Vagina (tissue), 2 donors: ENCODE data around the gene GLRX5.

Experiments
- CTCF ChIP-seq, 3 experiments: fragments of 450-650 bp in 2 of 3; fragments of 200-600 bp in 1 of 3; sonication (generic) in 1 of 3; IDR thresholded peaks; one replicate each; pipeline ENCODE4 v1.5.1; 2017 to 2019; ENCODE audit warnings: antibody characterized with exemption in 3 of 3, mild to moderate bottlenecking in 2 of 3, moderate library complexity in 2 of 3
- POLR2A ChIP-seq, 2 donors: fragments of 450-650 bp; IDR thresholded peaks; one replicate each; pipeline ENCODE4 v1.6.1; 2017; ENCODE audit warnings: antibody characterized with exemption in 2 of 2, mild to moderate bottlenecking in 2 of 2, moderate library complexity in 2 of 2
- POLR2AphosphoS5 ChIP-seq, 2 donors: sonication (generic); formaldehyde crosslinking; IDR thresholded peaks; one replicate each; pipeline ENCODE4 v1.9.0; 2017; ENCODE audit warnings: antibody characterized with exemption in 2 of 2, mild to moderate bottlenecking in 2 of 2, low read depth in 1 of 2; ENCODE audit not compliant: insufficient read depth in 1 of 2

- no peak for TF ChIP-seq CTCF (IDR thresholded peaks at IDR 0.05)
- TF ChIP-seq POLR2A (IDR thresholded peaks at IDR 0.05): no peak
- TF ChIP-seq POLR2AphosphoS5 (IDR thresholded peaks at IDR 0.05; ENCODE audit: insufficient read depth in 1 of 2, low read depth in 1 of 2): no peak
Measured at GRCh38 chr14:95507701-95508103, 27.1 kb upstream of the GLRX5 start.
